ENCODE data around the gene CYB5D1. TPM values are rescaled to one million over a fixed set of nuclear protein-coding genes. Genes with fewer than 3 reads are reported as not detected.

CYB5D1 gene
- total and polyA plus RNA-seq, 3 donors from 2014 or later: 9.9 to 12.8 (median 10.1) TPM

DNA sequence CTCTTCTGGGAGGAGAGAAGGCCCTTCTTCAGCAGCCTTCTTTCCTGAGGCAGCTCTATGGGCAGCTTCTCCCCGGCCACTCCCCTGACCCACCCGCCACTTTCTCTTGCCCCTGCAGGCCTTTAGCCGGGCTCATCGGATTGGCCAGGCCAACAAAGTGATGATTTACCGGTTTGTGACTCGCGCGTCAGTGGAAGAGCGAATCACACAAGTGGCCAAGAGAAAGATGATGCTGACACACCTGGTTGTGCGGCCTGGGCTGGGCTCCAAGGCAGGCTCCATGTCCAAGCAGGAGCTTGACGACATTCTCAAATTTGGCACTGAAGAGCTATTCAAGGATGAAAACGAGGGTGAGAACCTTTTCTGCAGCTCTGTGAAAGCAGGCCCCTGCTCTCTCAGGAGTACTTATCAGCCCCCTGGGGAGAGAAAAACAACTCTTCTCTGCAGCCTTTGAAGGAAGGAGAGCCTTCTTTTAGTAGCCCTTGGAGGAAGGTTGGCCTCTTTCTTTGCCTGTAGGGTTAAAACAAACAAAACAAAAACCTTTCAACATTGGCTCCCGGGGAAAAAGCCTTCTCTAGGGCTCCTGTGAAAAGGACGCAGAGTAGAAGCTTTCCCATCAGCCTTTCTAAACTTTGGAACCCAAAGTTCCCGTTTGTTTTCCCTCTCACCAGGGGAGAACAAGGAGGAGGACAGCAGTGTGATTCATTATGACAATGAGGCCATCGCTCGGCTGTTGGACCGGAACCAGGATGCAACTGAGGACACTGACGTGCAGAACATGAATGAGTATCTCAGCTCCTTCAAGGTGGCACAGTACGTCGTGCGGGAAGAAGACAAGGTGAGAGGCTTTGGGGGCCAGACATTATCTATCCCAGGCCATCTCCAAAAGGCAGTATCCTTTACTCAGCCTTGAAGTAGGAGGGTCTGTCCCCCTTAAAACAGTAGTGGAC is 45.6 kb downstream of the CYB5D1 start:
- H3K27ac ChIP-seq: no peak overlapping the region
- intact Hi-C loops (cut with DNase I; ENCODE audit: low total_unique reads): no loop called here

DNA sequence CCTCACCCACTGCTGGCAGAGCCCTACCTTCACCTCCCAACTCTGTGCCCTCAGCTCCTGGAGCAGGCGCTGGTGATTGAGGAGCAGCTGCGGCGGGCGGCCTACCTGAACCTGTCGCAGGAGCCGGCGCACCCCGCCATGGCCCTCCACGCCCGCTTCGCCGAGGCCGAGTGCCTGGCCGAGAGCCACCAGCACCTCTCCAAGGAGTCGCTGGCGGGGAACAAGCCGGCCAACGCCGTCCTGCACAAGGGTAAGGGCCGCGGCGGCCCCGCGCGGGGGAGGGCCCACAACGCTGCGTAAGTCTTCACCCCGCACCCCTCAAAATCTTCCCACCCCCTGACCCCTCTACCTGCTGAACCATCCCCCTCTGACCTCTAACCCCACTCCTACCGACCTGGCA is 51.3 kb downstream of the CYB5D1 start:
- intact Hi-C loops (cut with DNase I; ENCODE audit: low total_unique reads): no loop called here
- WGBS, 2 donors: 78 to 94% methylated on average over 5 to 29 of the region's 29 CpGs

More for the DNA sequence above, 45.6 kb downstream of the CYB5D1 start:
- H3K36me3 ChIP-seq (ENCODE audit: low read depth, missing control alignments): no peaks in the 10 kb centered on the region
- no peaks in the 10 kb centered on the region for H3K9me3 ChIP-seq
- H3K4me1 ChIP-seq: no peaks in the 10 kb centered on the region
- no peak overlapping the region for H3K4me3 ChIP-seq
- DNase-seq: no peak
- TF ChIP-seq, protein P1, sequence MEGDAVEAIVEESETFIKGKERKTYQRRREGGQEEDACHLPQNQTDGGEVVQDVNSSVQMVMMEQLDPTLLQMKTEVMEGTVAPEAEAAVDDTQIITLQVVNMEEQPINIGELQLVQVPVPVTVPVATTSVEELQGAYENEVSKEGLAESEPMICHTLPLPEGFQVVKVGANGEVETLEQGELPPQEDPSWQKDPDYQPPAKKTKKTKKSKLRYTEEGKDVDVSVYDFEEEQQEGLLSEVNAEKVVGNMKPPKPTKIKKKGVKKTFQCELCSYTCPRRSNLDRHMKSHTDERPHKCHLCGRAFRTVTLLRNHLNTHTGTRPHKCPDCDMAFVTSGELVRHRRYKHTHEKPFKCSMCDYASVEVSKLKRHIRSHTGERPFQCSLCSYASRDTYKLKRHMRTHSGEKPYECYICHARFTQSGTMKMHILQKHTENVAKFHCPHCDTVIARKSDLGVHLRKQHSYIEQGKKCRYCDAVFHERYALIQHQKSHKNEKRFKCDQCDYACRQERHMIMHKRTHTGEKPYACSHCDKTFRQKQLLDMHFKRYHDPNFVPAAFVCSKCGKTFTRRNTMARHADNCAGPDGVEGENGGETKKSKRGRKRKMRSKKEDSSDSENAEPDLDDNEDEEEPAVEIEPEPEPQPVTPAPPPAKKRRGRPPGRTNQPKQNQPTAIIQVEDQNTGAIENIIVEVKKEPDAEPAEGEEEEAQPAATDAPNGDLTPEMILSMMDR (IDR thresholded peaks at IDR 0.05): no peak
- no peak for TF ChIP-seq POLR2A (IDR thresholded peaks at IDR 0.05)
- H3K27me3 ChIP-seq: no peaks in the 10 kb centered on the region
- 82 to 87% methylated on average over 22 of the region's 22 CpGs for WGBS, 2 donors

DNA sequence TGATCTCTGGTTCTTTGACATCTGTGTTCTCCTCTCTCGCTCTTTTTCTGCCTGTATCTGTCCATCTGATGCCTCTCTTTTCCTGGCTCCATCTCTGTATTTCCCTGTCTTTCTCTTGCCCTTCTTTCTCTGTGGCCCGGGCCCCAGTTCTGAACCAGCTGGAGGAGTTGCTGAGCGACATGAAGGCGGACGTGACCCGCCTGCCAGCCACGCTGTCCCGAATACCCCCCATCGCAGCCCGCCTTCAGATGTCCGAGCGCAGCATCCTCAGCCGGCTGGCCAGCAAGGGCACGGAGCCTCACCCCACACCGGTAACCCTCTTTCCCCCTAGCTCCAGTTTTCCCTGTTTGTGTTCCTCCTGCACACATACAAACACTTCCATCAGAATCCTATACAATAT is 52.5 kb downstream of the CYB5D1 start:
- Histone ChIP-seq H3K4me3 (no peak overlapping the region), H3K4me1 (peaks cover 6% of the 10 kb centered on the region), H3K9me3 (no peaks in the 10 kb centered on the region), H3K27me3 (no peaks in the 10 kb centered on the region), H3K27ac (no peak overlapping the region), H3K36me3 (ENCODE audit: low read depth, missing control alignments) (no peaks in the 10 kb centered on the region)
- TF ChIP-seq POLR2A (IDR thresholded peaks at IDR 0.05): no peak
- TF ChIP-seq, protein P1 (IDR thresholded peaks at IDR 0.05): no peak
- DNase-seq: no peak
- intact Hi-C loops (cut with DNase I; ENCODE audit: low total_unique reads): loop anchor here (5.0 kb wide), 1 partner anchor 82 kb away; no protein-coding TSS in a partner anchor
- WGBS, 2 donors: 94 to 95% methylated on average over 15 of the region's 15 CpGs

More for the DNA sequence above, 51.3 kb downstream of the CYB5D1 start:
- no peak for TF ChIP-seq POLR2A (IDR thresholded peaks at IDR 0.05)
- TF ChIP-seq, protein P1 (IDR thresholded peaks at IDR 0.05): no peak
- Histone ChIP-seq H3K9me3 (no peaks in the 10 kb centered on the region), H3K27me3 (no peaks in the 10 kb centered on the region), H3K4me1 (no peaks in the 10 kb centered on the region), H3K36me3 (ENCODE audit: low read depth, missing control alignments) (no peaks in the 10 kb centered on the region), H3K27ac (no peak overlapping the region), H3K4me3 (no peak overlapping the region)
- no peak for DNase-seq

- H3K4me3 ChIP-seq: no peak overlapping the region
- no peaks in the 10 kb centered on the region for H3K36me3 ChIP-seq (ENCODE audit: low read depth, missing control alignments)
- H3K4me1 ChIP-seq: peaks cover 6% of the 10 kb centered on the region
- intact Hi-C loops (cut with DNase I; ENCODE audit: low total_unique reads): loop anchor here (5.0 kb wide), 1 partner anchor 82 kb away; no protein-coding TSS in a partner anchor
- 94 to 96% methylated on average over 13 of the region's 13 CpGs for WGBS, 2 donors
- H3K27ac ChIP-seq: no peak overlapping the region
- no peaks in the 10 kb centered on the region for H3K9me3 ChIP-seq
- DNase-seq: no peak
- H3K27me3 ChIP-seq: no peaks in the 10 kb centered on the region
- TF ChIP-seq, protein P1 (IDR thresholded peaks at IDR 0.05): no peak
- TF ChIP-seq POLR2A (IDR thresholded peaks at IDR 0.05): no peak
Observed at GRCh38 chr17:7910711-7911110, 52.9 kb downstream of the CYB5D1 start.
